Measurements from ENCODE around the gene PRAMEF9. TPM values are rescaled to one million over a fixed set of nuclear protein-coding genes. Genes with fewer than 3 reads are reported as not detected.
"Not testable (repeated sequence)": the region's sequence is repeated elsewhere in the genome, so short reads cannot be mapped to it uniquely, and the experiment has no call there.

The PRAMEF9 gene
- total RNA-seq (not detected), polyA plus RNA-seq (not detected)
- long read RNA-seq, donor 1: 0 reads
- long read RNA-seq, donor 2: 0 reads
- long read RNA-seq, donor 3: 0 reads
- long read RNA-seq, donor 4: 0 reads
- long read RNA-seq, donor 5: 0 reads
- long read RNA-seq, donor 6: 0 reads
- long read RNA-seq, donor 7: 0 reads
- long read RNA-seq, donor 8: 0 reads
- long read RNA-seq, donor 9: 0 reads
- long read RNA-seq, donor 10: 0 reads

- H3K27me3 ChIP-seq; H3K9me3 ChIP-seq; H3K4me1 ChIP-seq; intact Hi-C loops (cut with DNase I; ENCODE audit: low total_unique reads); H3K4me3 ChIP-seq; H3K27ac ChIP-seq; H3K36me3 ChIP-seq; DNase-seq: not testable (repeated sequence)
- 30 to 91% (median 86%) methylated on average over 1 to 2 of the region's 2 CpGs for WGBS, 5 donors
Measured at GRCh38 chr1:13171548-13171947, at the start of gene PRAMEF9. PRAMEF9 (plus strand) TSS chr1:13171848; CDS start chr1:13175281, 3,433 bp downstream.

- H3K27me3 ChIP-seq: not testable (repeated sequence)
- 50 to 86% (median 78%) methylated on average over 1 of the region's 5 CpGs; no CpG with 5 or more reads in 2 of the 5 donors for WGBS, 5 donors
Measured at GRCh38 chr1:13155909-13156308, 15.7 kb upstream of the PRAMEF9 start, which contains the start of gene PRAMEF26. PRAMEF26 (minus strand) TSS chr1:13156009; CDS start chr1:13153095, 2,914 bp downstream.

GRCh38 chr1:13165531-13165930, 6.1 kb upstream of the PRAMEF9 start, which contains the start of gene HNRNPCL4:
HNRNPCL4 (minus strand) TSS chr1:13165631; CDS start chr1:13165467, 164 bp downstream.
- H3K4me1 ChIP-seq; H3K27ac ChIP-seq; H3K36me3 ChIP-seq; DNase-seq; H3K4me3 ChIP-seq; H3K9me3 ChIP-seq; intact Hi-C loops (cut with DNase I; ENCODE audit: low total_unique reads); H3K27me3 ChIP-seq: not testable (repeated sequence)
- no CpG with 5 or more reads among the region's 8 CpGs for WGBS, 5 donors

More at GRCh38 chr1:13155909-13156308, 15.7 kb upstream of the PRAMEF9 start, which contains the start of gene PRAMEF26:
- intact Hi-C loops (cut with DNase I; ENCODE audit: low total_unique reads); H3K9me3 ChIP-seq; DNase-seq; H3K27ac ChIP-seq; H3K36me3 ChIP-seq; H3K4me3 ChIP-seq; H3K4me1 ChIP-seq: not testable (repeated sequence)

GRCh38 chr1:13201309-13201708, 29.7 kb downstream of the PRAMEF9 start, which contains the start of gene PRAMEF13:
PRAMEF13 (minus strand) TSS chr1:13201409; CDS start chr1:13199589, 1,820 bp downstream.
- intact Hi-C loops (cut with DNase I; ENCODE audit: low total_unique reads); H3K27ac ChIP-seq; DNase-seq; H3K4me1 ChIP-seq; H3K27me3 ChIP-seq; H3K36me3 ChIP-seq; H3K4me3 ChIP-seq; H3K9me3 ChIP-seq: not testable (repeated sequence)
- WGBS, 5 donors: 33% methylated on average over 1 of the region's 5 CpGs; no CpG with 5 or more reads in 4 of the 5 donors

- H3K27ac ChIP-seq; H3K36me3 ChIP-seq; intact Hi-C loops (cut with DNase I; ENCODE audit: low total_unique reads); H3K9me3 ChIP-seq; DNase-seq; H3K4me1 ChIP-seq; H3K27me3 ChIP-seq; H3K4me3 ChIP-seq: not testable (repeated sequence)
- no CpG with 5 or more reads among the region's 9 CpGs for WGBS, 5 donors
Measured at GRCh38 chr1:13208712-13209111, 37.1 kb downstream of the PRAMEF9 start.

- no CpG with 5 or more reads among the region's 7 CpGs for WGBS, 5 donors
- DNase-seq; H3K36me3 ChIP-seq; intact Hi-C loops (cut with DNase I; ENCODE audit: low total_unique reads); H3K4me1 ChIP-seq; H3K27me3 ChIP-seq; H3K27ac ChIP-seq; H3K9me3 ChIP-seq; H3K4me3 ChIP-seq: not testable (repeated sequence)
Measured at GRCh38 chr1:13216619-13217018, 45.0 kb downstream of the PRAMEF9 start.

GRCh38 chr1:13219203-13219602, 47.6 kb downstream of the PRAMEF9 start:
- H3K4me1 ChIP-seq; H3K9me3 ChIP-seq; intact Hi-C loops (cut with DNase I; ENCODE audit: low total_unique reads); H3K27me3 ChIP-seq; H3K36me3 ChIP-seq; H3K27ac ChIP-seq; DNase-seq; H3K4me3 ChIP-seq: not testable (repeated sequence)
- no CpG with 5 or more reads among the region's 3 CpGs for WGBS, 5 donors

GRCh38 chr1:13222788-13223187, 51.1 kb downstream of the PRAMEF9 start:
- H3K27ac ChIP-seq; H3K4me1 ChIP-seq; intact Hi-C loops (cut with DNase I; ENCODE audit: low total_unique reads); H3K4me3 ChIP-seq; H3K27me3 ChIP-seq; H3K36me3 ChIP-seq; H3K9me3 ChIP-seq; DNase-seq: not testable (repeated sequence)
- no CpG with 5 or more reads among the region's 4 CpGs for whole genome bisulfite sequencing, 5 donors
